Measurements from ENCODE around the gene TBCC.
"Not testable (repeated sequence)": the region's sequence is repeated elsewhere in the genome, so short reads cannot be mapped to it uniquely, and the experiment has no call there.

Gene TBCC

GRCh38 chr6:42769836-42770235 lies 23.9 kb upstream of the TBCC start:
- DNase-seq, result no peak

- DNase-seq, result no peak
These were observed 23.1 kb upstream of the TBCC start for GRCh38 chr6:42769051-42769450.

- no peak for DNase-seq
These were observed 20.3 kb upstream of the TBCC start for GRCh38 chr6:42766163-42766670.

GRCh38 chr6:42764911-42765648 lies 19.2 kb upstream of the TBCC start:
- DNase-seq, result no peak

GRCh38 chr6:42762950-42763349 lies 17.0 kb upstream of the TBCC start:
- DNase-seq, result no peak

- no peak for DNase-seq
These were observed 16.5 kb upstream of the TBCC start for GRCh38 chr6:42762426-42762859.

GRCh38 chr6:42761287-42762067 lies 15.6 kb upstream of the TBCC start:
- DNase-seq, result no peak

GRCh38 chr6:42758756-42759430 lies 13.0 kb upstream of the TBCC start:
- no peak for DNase-seq

- DNase-seq, result no peak
These were observed 10.8 kb upstream of the TBCC start for GRCh38 chr6:42756722-42757121.

- no peak for DNase-seq
These were observed 8.9 kb upstream of the TBCC start for GRCh38 chr6:42754759-42755158.

GRCh38 chr6:42751055-42751454 lies 5.2 kb upstream of the TBCC start:
- no peak for DNase-seq

- no peak for DNase-seq
These were observed 2.4 kb upstream of the TBCC start for GRCh38 chr6:42748203-42748898.

GRCh38 chr6:42746463-42747391 lies 824 bp upstream of the TBCC start:
- DNase-seq, result peak; percentile 89

- DNase-seq, result no peak
These were observed 742 bp downstream of the TBCC start for GRCh38 chr6:42745083-42745639.

GRCh38 chr6:42744351-42744893 lies 1.5 kb downstream of the TBCC start:
- DNase-seq, result no peak

- peak; percentile 99 for DNase-seq
These were observed 3.6 kb downstream of the TBCC start for GRCh38 chr6:42742116-42742894.

GRCh38 chr6:42740725-42741124 lies 5.2 kb downstream of the TBCC start:
- no peak for DNase-seq

- DNase-seq, result no peak
These were observed 9.9 kb downstream of the TBCC start for GRCh38 chr6:42735976-42736375.

GRCh38 chr6:42733867-42734481 lies 11.9 kb downstream of the TBCC start:
- not testable (repeated sequence) for DNase-seq

GRCh38 chr6:42729731-42730130 lies 16.2 kb downstream of the TBCC start:
- no peak for DNase-seq

All from DMS 273 treated with DMSO at 0.1 percent for 48 hours (cell line).